Parathyroid adenoma (tissue), 2 donors: Measurements from ENCODE around the gene DPYSL4.

ENCODE experiments used
- H2AFZ ChIP-seq: fragments of 300-600 bp; sonication (generic); one replicate; pipeline ENCODE4 v1.7.0; 2017; ENCODE audit warnings: antibody characterized with exemption, mild to moderate bottlenecking
- H3K27ac ChIP-seq: fragments of 300-600 bp; sonication (generic); one replicate; pipeline ENCODE4 v1.7.0; 2017
- H3K27me3 ChIP-seq: fragments of 300-600 bp; sonication (generic); one replicate; pipeline ENCODE4 v1.7.0; 2017; ENCODE audit warnings: low read length; ENCODE audit not compliant: control insufficient read depth, insufficient read depth
- H3K36me3 ChIP-seq: fragments of 300-600 bp; sonication (generic); one replicate; pipeline ENCODE4 v1.7.0; 2017; ENCODE audit warnings: low read length; ENCODE audit not compliant: control insufficient read depth, insufficient read depth
- H3K4me1 ChIP-seq: fragments of 300-600 bp; sonication (generic); one replicate; pipeline ENCODE4 v1.7.0; 2017; ENCODE audit warnings: control low read depth
- H3K4me2 ChIP-seq: fragments of 300-600 bp; sonication (generic); one replicate; pipeline ENCODE4 v1.7.0; 2017; ENCODE audit warnings: low read length
- H3K4me3 ChIP-seq: fragments of 300-600 bp; sonication (generic); one replicate; pipeline ENCODE4 v1.7.0; 2017; ENCODE audit warnings: low read depth, low read length
- H3K79me2 ChIP-seq: fragments of 300-600 bp; sonication (generic); one replicate; pipeline ENCODE4 v1.7.0; 2017; ENCODE audit warnings: control low read depth
- H3K9ac ChIP-seq: fragments of 300-600 bp; sonication (generic); one replicate; pipeline ENCODE4 v1.7.0; 2017; ENCODE audit warnings: mild to moderate bottlenecking
- H3K9me3 ChIP-seq: fragments of 300-600 bp; sonication (generic); one replicate; pipeline ENCODE4 v1.7.0; 2017; ENCODE audit warnings: low read length; ENCODE audit not compliant: control insufficient read depth
- TF ChIP-seq, protein P1 (sequence below): fragments of 300-600 bp; sonication (generic); IDR thresholded peaks from one replicate; pipeline ENCODE4 v1.7.0; 2017; ENCODE audit warnings: antibody characterized with exemption, mild to moderate bottlenecking
- donor health status: primary hyperparathyroidism.

DPYSL4 gene

GRCh38 chr10:132229096-132229495 is 42.3 kb downstream of the DPYSL4 start:
- Histone ChIP-seq H3K27ac (no peak overlapping the region), H3K4me1 (no peaks in the 10 kb centered on the region)
- TF ChIP-seq, protein P1, sequence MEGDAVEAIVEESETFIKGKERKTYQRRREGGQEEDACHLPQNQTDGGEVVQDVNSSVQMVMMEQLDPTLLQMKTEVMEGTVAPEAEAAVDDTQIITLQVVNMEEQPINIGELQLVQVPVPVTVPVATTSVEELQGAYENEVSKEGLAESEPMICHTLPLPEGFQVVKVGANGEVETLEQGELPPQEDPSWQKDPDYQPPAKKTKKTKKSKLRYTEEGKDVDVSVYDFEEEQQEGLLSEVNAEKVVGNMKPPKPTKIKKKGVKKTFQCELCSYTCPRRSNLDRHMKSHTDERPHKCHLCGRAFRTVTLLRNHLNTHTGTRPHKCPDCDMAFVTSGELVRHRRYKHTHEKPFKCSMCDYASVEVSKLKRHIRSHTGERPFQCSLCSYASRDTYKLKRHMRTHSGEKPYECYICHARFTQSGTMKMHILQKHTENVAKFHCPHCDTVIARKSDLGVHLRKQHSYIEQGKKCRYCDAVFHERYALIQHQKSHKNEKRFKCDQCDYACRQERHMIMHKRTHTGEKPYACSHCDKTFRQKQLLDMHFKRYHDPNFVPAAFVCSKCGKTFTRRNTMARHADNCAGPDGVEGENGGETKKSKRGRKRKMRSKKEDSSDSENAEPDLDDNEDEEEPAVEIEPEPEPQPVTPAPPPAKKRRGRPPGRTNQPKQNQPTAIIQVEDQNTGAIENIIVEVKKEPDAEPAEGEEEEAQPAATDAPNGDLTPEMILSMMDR: no peak

GRCh38 chr10:132229834-132230556 is 43.2 kb downstream of the DPYSL4 start:
- H3K4me1 ChIP-seq: no peaks in the 10 kb centered on the region
- no peak overlapping the region for H3K4me2 ChIP-seq
- no peaks in the 10 kb centered on the region for H3K36me3 ChIP-seq
- H3K79me2 ChIP-seq: no peaks in the 10 kb centered on the region
- TF ChIP-seq, protein P1: no peak
- H3K27ac ChIP-seq: no peak overlapping the region
- no peak overlapping the region for H3K9ac ChIP-seq
- H3K4me3 ChIP-seq: no peak overlapping the region
- no peak overlapping the region for H2AFZ ChIP-seq
- no peaks in the 10 kb centered on the region for H3K9me3 ChIP-seq
- H3K27me3 ChIP-seq: no peaks in the 10 kb centered on the region

More at GRCh38 chr10:132229096-132229495, 42.3 kb downstream of the DPYSL4 start:
- H3K4me2 ChIP-seq: no peak overlapping the region
- no peak overlapping the region for H3K9ac ChIP-seq
- no peaks in the 10 kb centered on the region for H3K9me3 ChIP-seq
- H3K27me3 ChIP-seq: no peaks in the 10 kb centered on the region
- no peaks in the 10 kb centered on the region for H3K36me3 ChIP-seq
- no peak overlapping the region for H3K4me3 ChIP-seq
- no peaks in the 10 kb centered on the region for H3K79me2 ChIP-seq
- no peak overlapping the region for H2AFZ ChIP-seq

DNA sequence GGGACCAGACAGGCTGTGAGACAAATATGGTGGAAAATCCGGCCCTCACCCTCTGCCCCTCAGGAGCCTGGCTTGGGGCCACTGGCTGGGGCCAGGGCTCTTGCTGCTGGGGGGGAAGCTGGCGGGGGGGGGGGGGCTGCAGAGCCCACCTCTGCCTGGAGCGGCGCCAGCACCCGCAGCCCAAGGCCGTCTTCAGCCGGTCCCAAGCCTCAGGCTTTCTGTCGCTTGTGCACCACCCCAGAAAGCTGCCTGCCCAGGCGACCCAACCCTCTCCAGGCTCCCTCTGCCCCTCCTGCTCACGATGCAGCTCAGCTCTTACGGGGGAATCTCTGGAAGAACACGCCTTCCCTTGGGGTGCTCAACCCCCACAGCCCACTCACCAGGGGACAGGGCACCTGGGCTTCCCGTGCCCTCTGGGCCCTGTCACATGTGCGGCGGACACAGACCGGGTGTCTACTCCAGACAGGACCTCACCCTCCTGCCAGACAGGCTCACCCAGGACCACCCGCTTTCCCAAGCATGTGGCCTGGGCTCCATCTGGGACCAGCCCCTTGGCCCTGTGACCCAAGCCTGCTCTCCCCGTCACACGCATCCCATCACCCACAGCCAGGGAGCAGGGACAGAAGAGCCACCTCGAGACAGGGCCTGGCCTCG is 43.9 kb downstream of the DPYSL4 start:
- Histone ChIP-seq H3K9me3 (no peaks in the 10 kb centered on the region), H3K36me3 (no peaks in the 10 kb centered on the region), H2AFZ (no peak overlapping the region), H3K79me2 (no peaks in the 10 kb centered on the region), H3K4me1 (no peaks in the 10 kb centered on the region), H3K9ac (no peak overlapping the region), H3K4me2 (no peak overlapping the region), H3K27me3 (no peaks in the 10 kb centered on the region), H3K4me3 (no peak overlapping the region), H3K27ac (no peak overlapping the region)
- TF ChIP-seq, protein P1: no peak

- Histone ChIP-seq H3K4me3 (no peak overlapping the region), H3K9ac (no peak overlapping the region), H2AFZ (no peak overlapping the region), H3K27ac (no peak overlapping the region), H3K9me3 (no peaks in the 10 kb centered on the region), H3K79me2 (no peaks in the 10 kb centered on the region), H3K4me2 (no peak overlapping the region), H3K36me3 (no peaks in the 10 kb centered on the region), H3K4me1 (no peaks in the 10 kb centered on the region), H3K27me3 (no peaks in the 10 kb centered on the region)
- TF ChIP-seq, protein P1: no peak
Measured at GRCh38 chr10:132231656-132232022, 44.9 kb downstream of the DPYSL4 start.
